ENCODE data around the gene RCAN1.
A peak's percentile ranks its signal among the peaks of the same experiment; 100 is the strongest.

Gene RCAN1

DNA sequence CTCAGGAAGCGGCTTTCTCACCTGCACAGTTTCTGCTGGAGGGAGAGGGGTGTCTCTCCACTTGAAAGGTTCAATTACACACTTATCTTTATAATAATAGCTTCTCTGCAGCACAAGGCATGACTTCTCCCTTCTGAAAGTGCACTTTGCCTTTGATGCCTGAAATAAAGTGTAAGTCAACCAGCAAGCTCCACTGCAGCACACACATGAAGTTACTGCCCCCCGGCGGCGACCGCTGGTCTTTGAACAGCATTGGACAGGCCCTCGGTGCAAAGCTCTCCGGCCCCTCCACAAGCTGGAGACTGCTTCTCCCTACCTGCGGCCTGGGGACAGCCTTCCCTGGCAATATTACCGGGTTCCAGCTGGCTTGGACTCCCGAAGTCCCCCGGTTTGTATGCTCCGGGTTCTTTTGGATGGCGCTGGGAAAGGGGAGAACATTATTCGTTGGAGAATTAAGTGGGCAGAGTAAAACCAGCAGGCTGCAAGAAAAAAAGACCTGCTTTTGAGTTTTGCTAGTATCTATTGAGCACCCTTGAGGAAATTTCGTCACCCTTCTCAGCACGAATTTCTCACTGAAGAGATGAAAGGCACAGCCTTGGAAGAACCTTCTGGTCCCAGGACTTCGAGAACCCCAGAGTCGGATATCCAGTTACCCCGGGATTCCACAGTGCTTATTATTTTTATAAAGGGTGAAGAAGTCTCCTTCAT lies 11.8 kb downstream of the RCAN1 start:
- peaks cover 3% of the 10 kb centered on the region for H3K9me3 ChIP-seq (ENCODE audit: severe bottlenecking)
- H3K27ac ChIP-seq: no peak overlapping the region
- no peak overlapping the region for H3K4me3 ChIP-seq (ENCODE audit: low read depth, low read length)
- H3K36me3 ChIP-seq: no peaks in the 10 kb centered on the region
- TF ChIP-seq, protein P1, sequence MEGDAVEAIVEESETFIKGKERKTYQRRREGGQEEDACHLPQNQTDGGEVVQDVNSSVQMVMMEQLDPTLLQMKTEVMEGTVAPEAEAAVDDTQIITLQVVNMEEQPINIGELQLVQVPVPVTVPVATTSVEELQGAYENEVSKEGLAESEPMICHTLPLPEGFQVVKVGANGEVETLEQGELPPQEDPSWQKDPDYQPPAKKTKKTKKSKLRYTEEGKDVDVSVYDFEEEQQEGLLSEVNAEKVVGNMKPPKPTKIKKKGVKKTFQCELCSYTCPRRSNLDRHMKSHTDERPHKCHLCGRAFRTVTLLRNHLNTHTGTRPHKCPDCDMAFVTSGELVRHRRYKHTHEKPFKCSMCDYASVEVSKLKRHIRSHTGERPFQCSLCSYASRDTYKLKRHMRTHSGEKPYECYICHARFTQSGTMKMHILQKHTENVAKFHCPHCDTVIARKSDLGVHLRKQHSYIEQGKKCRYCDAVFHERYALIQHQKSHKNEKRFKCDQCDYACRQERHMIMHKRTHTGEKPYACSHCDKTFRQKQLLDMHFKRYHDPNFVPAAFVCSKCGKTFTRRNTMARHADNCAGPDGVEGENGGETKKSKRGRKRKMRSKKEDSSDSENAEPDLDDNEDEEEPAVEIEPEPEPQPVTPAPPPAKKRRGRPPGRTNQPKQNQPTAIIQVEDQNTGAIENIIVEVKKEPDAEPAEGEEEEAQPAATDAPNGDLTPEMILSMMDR (IDR thresholded peaks at IDR 0.05; ENCODE audit: low read depth, low read length): peak; percentile 92
- DNase-seq: peak; percentile 95
- no peaks in the 10 kb centered on the region for H3K27me3 ChIP-seq (ENCODE audit: insufficient read depth, low read depth, severe bottlenecking)

- Histone ChIP-seq H3K27ac (no peak overlapping the region), H3K9me3 (ENCODE audit: severe bottlenecking) (no peaks in the 10 kb centered on the region), H3K36me3 (no peaks in the 10 kb centered on the region), H3K27me3 (ENCODE audit: insufficient read depth, low read depth, severe bottlenecking) (no peaks in the 10 kb centered on the region), H3K4me3 (ENCODE audit: low read depth, low read length) (no peak overlapping the region)
- DNase-seq: no peak
- TF ChIP-seq, protein P1 (IDR thresholded peaks at IDR 0.05; ENCODE audit: low read depth, low read length): no peak
Measured at GRCh38 chr21:34602061-34602460, 12.9 kb downstream of the RCAN1 start.

GRCh38 chr21:34599534-34600101 lies 15.3 kb downstream of the RCAN1 start:
- H3K27me3 ChIP-seq (ENCODE audit: insufficient read depth, low read depth, severe bottlenecking): no peaks in the 10 kb centered on the region
- no peaks in the 10 kb centered on the region for H3K9me3 ChIP-seq (ENCODE audit: severe bottlenecking)
- no peak overlapping the region for H3K27ac ChIP-seq
- TF ChIP-seq, protein P1 (IDR thresholded peaks at IDR 0.05; ENCODE audit: low read depth, low read length): no peak
- H3K36me3 ChIP-seq: no peaks in the 10 kb centered on the region
- DNase-seq: no peak
- H3K4me3 ChIP-seq (ENCODE audit: low read depth, low read length): no peak overlapping the region

DNA sequence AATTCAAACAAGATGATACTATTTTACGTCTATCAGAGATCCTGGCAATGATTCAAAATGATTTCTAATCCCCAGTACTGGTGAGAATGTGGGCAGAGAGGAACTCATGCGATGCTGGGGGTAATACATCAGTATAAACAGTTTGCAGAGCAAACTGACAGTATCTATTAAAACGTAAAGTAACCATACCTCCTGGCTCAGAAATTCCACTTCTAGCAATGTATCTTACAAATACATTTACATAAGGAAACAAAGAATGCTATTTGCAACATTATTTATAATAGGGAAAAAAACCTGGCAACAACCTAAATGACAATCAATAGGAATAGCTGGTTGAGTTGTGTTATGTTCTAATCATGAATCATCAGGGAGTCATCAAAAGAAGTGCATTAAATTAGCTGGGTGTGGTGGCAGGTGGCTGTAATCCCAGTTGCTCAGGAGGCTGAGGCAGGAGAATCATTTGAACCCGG lies 15.9 kb downstream of the RCAN1 start:
- TF ChIP-seq, protein P1 (IDR thresholded peaks at IDR 0.05; ENCODE audit: low read depth, low read length): no peak
- DNase-seq: no peak
- Histone ChIP-seq H3K27ac (no peak overlapping the region), H3K36me3 (no peaks in the 10 kb centered on the region), H3K4me3 (ENCODE audit: low read depth, low read length) (no peak overlapping the region), H3K27me3 (ENCODE audit: insufficient read depth, low read depth, severe bottlenecking) (no peaks in the 10 kb centered on the region), H3K9me3 (ENCODE audit: severe bottlenecking) (no peaks in the 10 kb centered on the region)

DNA sequence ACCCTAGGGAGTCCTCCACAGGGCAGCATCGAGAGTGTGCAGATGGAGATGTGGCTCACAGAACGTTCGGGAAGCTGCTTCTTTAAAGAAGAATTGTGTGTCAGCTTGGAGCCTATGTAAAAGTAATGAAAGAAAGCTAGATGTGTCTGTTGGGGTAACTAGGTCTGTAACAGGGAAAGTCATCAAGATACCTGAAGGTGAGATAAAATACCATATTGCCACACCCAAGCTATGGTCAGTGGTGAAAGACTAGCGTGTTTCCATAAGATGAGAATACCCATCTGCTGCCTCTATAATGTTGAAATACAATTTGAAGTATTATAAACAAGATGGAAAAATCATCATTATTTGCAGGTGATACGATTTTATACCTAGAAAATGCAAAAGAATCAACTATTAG lies 17.5 kb downstream of the RCAN1 start:
- Histone ChIP-seq H3K4me3 (ENCODE audit: low read depth, low read length) (no peak overlapping the region), H3K9me3 (ENCODE audit: severe bottlenecking) (no peaks in the 10 kb centered on the region), H3K36me3 (no peaks in the 10 kb centered on the region), H3K27me3 (ENCODE audit: insufficient read depth, low read depth, severe bottlenecking) (no peaks in the 10 kb centered on the region), H3K27ac (no peak overlapping the region)
- DNase-seq: no peak
- TF ChIP-seq, protein P1 (IDR thresholded peaks at IDR 0.05; ENCODE audit: low read depth, low read length): no peak
